Liver (tissue), 9 donors: ENCODE data around the gene TTC29. TPM values are rescaled to one million over a fixed set of nuclear protein-coding genes. Genes with fewer than 3 reads are reported as not detected.

Experiments used
- DNase-seq: peaks from one replicate; pipeline ENCODE4 v3.0.0-alpha.2; 2017; ENCODE audit warnings: low spot score
- H3K27ac ChIP-seq, 2 donors: one replicate each; pipeline ENCODE4 v1.7.0; 2013; ENCODE audit warnings: inconsistent platforms in 2 of 2, low read length in 2 of 2, control low read depth in 1 of 2, low read depth in 1 of 2, mild to moderate bottlenecking in 1 of 2
- H3K27me3 ChIP-seq, 4 donors: one replicate each; pipeline versions ENCODE4 v1.6.1 to v1.7.0; 2013; ENCODE audit warnings: low read length in 3 of 4, inconsistent platforms in 1 of 4, mild to moderate bottlenecking in 1 of 4, moderate library complexity in 1 of 4; ENCODE audit not compliant: control insufficient read depth in 4 of 4, insufficient read depth in 4 of 4
- H3K36me3 ChIP-seq, 4 donors: one replicate each; pipeline versions ENCODE4 v1.6.1 to v1.7.0; 2013; ENCODE audit warnings: low read length in 3 of 4, mild to moderate bottlenecking in 3 of 4, low read depth in 1 of 4, moderate library complexity in 1 of 4; ENCODE audit not compliant: control insufficient read depth in 4 of 4, insufficient read depth in 3 of 4
- H3K4me1 ChIP-seq, 4 donors: one replicate each; pipeline versions ENCODE4 v1.6.1 to v1.7.0; 2013; ENCODE audit warnings: low read length in 3 of 4, mild to moderate bottlenecking in 3 of 4, moderate library complexity in 1 of 4; ENCODE audit not compliant: control insufficient read depth in 4 of 4, insufficient read depth in 4 of 4
- H3K4me3 ChIP-seq, 3 donors: one replicate each; pipeline versions ENCODE4 v1.6.1 to v1.7.0; 2013; ENCODE audit warnings: low read length in 3 of 3, control low read depth in 1 of 3, low read depth in 1 of 3, mild to moderate bottlenecking in 1 of 3
- H3K9ac ChIP-seq, 2 donors: one replicate each; pipeline ENCODE4 v1.7.0; 2013; ENCODE audit warnings: low read length in 2 of 2, mild to moderate bottlenecking in 2 of 2, moderate library complexity in 2 of 2, control low read depth in 1 of 2, low read depth in 1 of 2
- H3K9me3 ChIP-seq, 4 donors: one replicate each; pipeline versions ENCODE4 v1.6.1 to v1.7.0; 2013; ENCODE audit warnings: low read length in 3 of 4; ENCODE audit not compliant: control insufficient read depth in 4 of 4
- FOXA1 ChIP-seq: IDR thresholded peaks from 2 replicates; pipeline ENCODE4 v1.6.1; 2016; ENCODE audit warnings: antibody characterized with exemption
- JUND ChIP-seq, 2 donors: IDR thresholded peaks; 2 replicates each; pipeline ENCODE4 v1.6.1; 2016; ENCODE audit warnings: antibody characterized with exemption in 2 of 2
- NR2F2 ChIP-seq: IDR thresholded peaks from 2 replicates; pipeline ENCODE4 v1.6.1; 2016; ENCODE audit warnings: antibody characterized with exemption
- RAD21 ChIP-seq, 2 donors: IDR thresholded peaks; 2 replicates each; pipeline ENCODE4 v1.6.1; 2016; ENCODE audit warnings: antibody characterized with exemption in 2 of 2, mild to moderate bottlenecking in 2 of 2
- SP1 ChIP-seq: IDR thresholded peaks from 2 replicates; pipeline ENCODE4 v1.6.1; 2018; ENCODE audit warnings: antibody characterized with exemption, mild to moderate bottlenecking
- TAF1 ChIP-seq: conservative IDR thresholded peaks from 2 replicates; pipeline ENCODE4 v1.6.1; 2016; ENCODE audit warnings: antibody characterized with exemption, mild to moderate bottlenecking
- YY1 ChIP-seq: IDR thresholded peaks from 2 replicates; pipeline ENCODE4 v1.6.1; 2016; ENCODE audit warnings: antibody characterized with exemption, mild to moderate bottlenecking
- WGBS: extraction: QIAGEN DNeasy Blood & Tissue Kit; methylation state at CpG from one replicate; pipeline ENCODE4 v1.1.7; 2013; 5-methylcytosine and 5-hydroxymethylcytosine counted together
- polyA plus RNA-seq, 2 donors: library from polyadenylated mRNA; stranded (reverse) in 1 of 2; unstranded in 1 of 2; fragments of 200-250 nt in 1 of 2; fragments of >200 nt in 1 of 2; fragmentation: Nextera tagmentation in 1 of 2; extraction: Ambion mirVana in 1 of 2; gene quantifications; one replicate each; pipeline versions ENCODE4 v1.2.1 to v1.2.3, GENCODE V29; 2013 to 2015
- total RNA-seq, 2 donors: library from RNA; depleted of rRNA; stranded (reverse); fragments of >200 nt; gene quantifications; one replicate each; pipeline ENCODE4 v1.2.3, GENCODE V29; 2014
- TF ChIP-seq, protein P1 (sequence below): IDR thresholded peaks from 2 replicates; pipeline ENCODE4 v1.6.1; 2016; ENCODE audit warnings: antibody characterized with exemption, mild to moderate bottlenecking
- TF ChIP-seq, protein P2 (sequence below): IDR thresholded peaks from 2 replicates; pipeline ENCODE4 v1.6.1; 2016; ENCODE audit warnings: antibody characterized with exemption
- TF ChIP-seq, protein P3 (sequence below): IDR thresholded peaks from 2 replicates; pipeline ENCODE4 v1.6.1; 2016; ENCODE audit warnings: antibody characterized with exemption
- donor health status: healthy.
- donor health status: healthy.
- donor health status: healthy.
- donor health status: healthy.
- donor health status: healthy.

Gene TTC29
- total and polyA plus RNA-seq, 4 donors = not detected

DNA sequence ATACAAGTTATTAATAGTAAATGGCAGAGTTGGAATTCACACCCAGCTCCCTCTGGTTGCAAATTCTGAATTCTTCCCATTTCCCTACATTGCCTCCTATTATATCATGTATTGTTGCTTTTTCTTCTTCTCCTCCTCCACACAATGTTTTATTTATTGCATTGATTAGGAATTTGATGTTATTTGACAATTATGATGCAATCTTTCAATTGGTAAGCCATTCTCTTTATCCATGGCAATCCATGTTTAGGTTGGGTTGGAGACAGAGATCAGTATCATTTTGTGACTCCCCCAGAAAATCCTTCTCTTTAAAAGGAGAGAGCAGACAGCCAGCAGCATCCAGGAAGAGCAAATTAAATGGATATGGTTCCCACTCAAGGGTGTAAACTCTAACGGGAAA is 30.5 kb downstream of the TTC29 start:
- H3K9me3 ChIP-seq = no peaks in the 10 kb centered on the region
- no peak overlapping the region for H3K9ac ChIP-seq
- H3K36me3 ChIP-seq = no peaks in the 10 kb centered on the region
- H3K4me3 ChIP-seq = no peak overlapping the region
- H3K27me3 ChIP-seq = peaks cover 0 to 17% (median 0%) of the 10 kb centered on the region in 4 donors
- 30% methylated on average over 1 of the region's 1 CpG for WGBS
- TF ChIP-seq, protein P1, sequence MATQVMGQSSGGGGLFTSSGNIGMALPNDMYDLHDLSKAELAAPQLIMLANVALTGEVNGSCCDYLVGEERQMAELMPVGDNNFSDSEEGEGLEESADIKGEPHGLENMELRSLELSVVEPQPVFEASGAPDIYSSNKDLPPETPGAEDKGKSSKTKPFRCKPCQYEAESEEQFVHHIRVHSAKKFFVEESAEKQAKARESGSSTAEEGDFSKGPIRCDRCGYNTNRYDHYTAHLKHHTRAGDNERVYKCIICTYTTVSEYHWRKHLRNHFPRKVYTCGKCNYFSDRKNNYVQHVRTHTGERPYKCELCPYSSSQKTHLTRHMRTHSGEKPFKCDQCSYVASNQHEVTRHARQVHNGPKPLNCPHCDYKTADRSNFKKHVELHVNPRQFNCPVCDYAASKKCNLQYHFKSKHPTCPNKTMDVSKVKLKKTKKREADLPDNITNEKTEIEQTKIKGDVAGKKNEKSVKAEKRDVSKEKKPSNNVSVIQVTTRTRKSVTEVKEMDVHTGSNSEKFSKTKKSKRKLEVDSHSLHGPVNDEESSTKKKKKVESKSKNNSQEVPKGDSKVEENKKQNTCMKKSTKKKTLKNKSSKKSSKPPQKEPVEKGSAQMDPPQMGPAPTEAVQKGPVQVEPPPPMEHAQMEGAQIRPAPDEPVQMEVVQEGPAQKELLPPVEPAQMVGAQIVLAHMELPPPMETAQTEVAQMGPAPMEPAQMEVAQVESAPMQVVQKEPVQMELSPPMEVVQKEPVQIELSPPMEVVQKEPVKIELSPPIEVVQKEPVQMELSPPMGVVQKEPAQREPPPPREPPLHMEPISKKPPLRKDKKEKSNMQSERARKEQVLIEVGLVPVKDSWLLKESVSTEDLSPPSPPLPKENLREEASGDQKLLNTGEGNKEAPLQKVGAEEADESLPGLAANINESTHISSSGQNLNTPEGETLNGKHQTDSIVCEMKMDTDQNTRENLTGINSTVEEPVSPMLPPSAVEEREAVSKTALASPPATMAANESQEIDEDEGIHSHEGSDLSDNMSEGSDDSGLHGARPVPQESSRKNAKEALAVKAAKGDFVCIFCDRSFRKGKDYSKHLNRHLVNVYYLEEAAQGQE = no peak
- DNase-seq = no peak
- H3K4me1 ChIP-seq = no peaks in the 10 kb centered on the region
- H3K27ac ChIP-seq = no peak overlapping the region

DNA sequence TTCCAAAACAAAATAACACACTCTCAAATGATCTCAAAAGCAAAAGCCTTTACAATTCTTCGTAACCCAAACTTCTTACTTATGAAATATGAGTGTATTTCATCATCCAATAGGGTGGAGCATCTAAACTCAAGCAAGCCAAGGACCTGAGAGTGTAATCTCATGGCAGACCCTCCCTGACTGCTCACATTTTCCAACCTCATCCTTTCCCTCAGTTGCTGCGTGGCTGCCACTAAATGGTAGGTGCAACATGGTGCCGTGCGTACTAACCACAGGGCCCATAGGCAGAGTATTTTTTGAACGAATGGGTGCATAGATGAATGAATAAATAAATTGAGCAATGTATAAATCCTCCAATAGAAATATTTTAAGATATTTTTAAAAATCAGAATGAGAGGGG is 45.4 kb downstream of the TTC29 start:
- Histone ChIP-seq H3K36me3 (no peaks in the 10 kb centered on the region), H3K9ac (no peak overlapping the region), H3K4me3 (no peak overlapping the region), H3K27ac (no peak overlapping the region), H3K4me1 (no peaks in the 10 kb centered on the region), H3K27me3 (peaks cover 0 to 4% (median 0%) of the 10 kb centered on the region in 4 donors), H3K9me3 (no peaks in the 10 kb centered on the region)
- no peak for DNase-seq
- no peak for TF ChIP-seq YY1
- no peak for TF ChIP-seq FOXA1
- TF ChIP-seq, protein P2, sequence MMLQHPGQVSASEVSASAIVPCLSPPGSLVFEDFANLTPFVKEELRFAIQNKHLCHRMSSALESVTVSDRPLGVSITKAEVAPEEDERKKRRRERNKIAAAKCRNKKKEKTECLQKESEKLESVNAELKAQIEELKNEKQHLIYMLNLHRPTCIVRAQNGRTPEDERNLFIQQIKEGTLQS = no peak
- WGBS = 93% methylated on average over 5 of the region's 5 CpGs

DNA sequence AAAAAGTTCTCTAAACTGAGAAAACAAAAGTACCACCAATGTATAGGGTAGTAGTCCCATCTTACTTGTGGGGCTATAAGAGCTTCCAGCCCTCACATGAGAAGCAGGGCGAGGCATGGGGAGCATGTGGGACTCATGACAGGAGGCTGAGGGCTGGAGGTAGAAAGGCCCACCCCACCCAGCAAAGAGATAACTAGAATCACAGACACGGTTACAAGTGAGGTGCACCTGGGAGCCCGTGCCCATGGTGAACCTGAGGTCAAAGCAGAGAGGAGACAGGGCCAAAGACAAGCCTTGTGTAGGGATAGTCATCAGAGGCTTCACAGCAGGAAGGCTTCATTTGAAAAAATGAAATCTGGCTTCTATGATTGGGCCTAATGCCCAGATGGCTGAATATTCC is 55.4 kb downstream of the TTC29 start:
- WGBS = 68% methylated on average over 3 of the region's 3 CpGs
- Histone ChIP-seq H3K9me3 (peaks cover 0 to 7% (median 0%) of the 10 kb centered on the region in 4 donors), H3K4me1 (no peaks in the 10 kb centered on the region), H3K27me3 (peaks cover 0 to 6% (median 0%) of the 10 kb centered on the region in 4 donors), H3K36me3 (no peaks in the 10 kb centered on the region), H3K4me3 (no peak overlapping the region), H3K9ac (no peak overlapping the region), H3K27ac (no peak overlapping the region)
- no peak for DNase-seq
- TF ChIP-seq JUND (IDR thresholded peaks at IDR 0.05) (no peak), TAF1 (no peak), RAD21 (IDR thresholded peaks at IDR 0.05) (no peak), NR2F2 (no peak), SP1 (no peak)
- TF ChIP-seq, protein P3, sequence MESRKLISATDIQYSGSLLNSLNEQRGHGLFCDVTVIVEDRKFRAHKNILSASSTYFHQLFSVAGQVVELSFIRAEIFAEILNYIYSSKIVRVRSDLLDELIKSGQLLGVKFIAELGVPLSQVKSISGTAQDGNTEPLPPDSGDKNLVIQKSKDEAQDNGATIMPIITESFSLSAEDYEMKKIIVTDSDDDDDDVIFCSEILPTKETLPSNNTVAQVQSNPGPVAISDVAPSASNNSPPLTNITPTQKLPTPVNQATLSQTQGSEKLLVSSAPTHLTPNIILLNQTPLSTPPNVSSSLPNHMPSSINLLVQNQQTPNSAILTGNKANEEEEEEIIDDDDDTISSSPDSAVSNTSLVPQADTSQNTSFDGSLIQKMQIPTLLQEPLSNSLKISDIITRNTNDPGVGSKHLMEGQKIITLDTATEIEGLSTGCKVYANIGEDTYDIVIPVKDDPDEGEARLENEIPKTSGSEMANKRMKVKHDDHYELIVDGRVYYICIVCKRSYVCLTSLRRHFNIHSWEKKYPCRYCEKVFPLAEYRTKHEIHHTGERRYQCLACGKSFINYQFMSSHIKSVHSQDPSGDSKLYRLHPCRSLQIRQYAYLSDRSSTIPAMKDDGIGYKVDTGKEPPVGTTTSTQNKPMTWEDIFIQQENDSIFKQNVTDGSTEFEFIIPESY = no peak
- TF ChIP-seq, protein P1 = no peak
